Vagina (tissue), 2 donors: ENCODE results near the gene MPP2.

Source experiments
- CTCF ChIP-seq, 3 experiments: fragments of 450-650 bp in 2 of 3; fragments of 200-600 bp in 1 of 3; sonication (generic) in 1 of 3; IDR thresholded peaks; one replicate each; pipeline ENCODE4 v1.5.1; 2017 to 2019; ENCODE audit warnings: antibody characterized with exemption in 3 of 3, mild to moderate bottlenecking in 2 of 3, moderate library complexity in 2 of 3
- POLR2AphosphoS5 ChIP-seq, 2 donors: sonication (generic); formaldehyde crosslinking; IDR thresholded peaks; one replicate each; pipeline ENCODE4 v1.9.0; 2017; ENCODE audit warnings: antibody characterized with exemption in 2 of 2, mild to moderate bottlenecking in 2 of 2, low read depth in 1 of 2; ENCODE audit not compliant: insufficient read depth in 1 of 2

- TF ChIP-seq CTCF (IDR thresholded peaks at IDR 0.05) (no peak), POLR2AphosphoS5 (IDR thresholded peaks at IDR 0.05; ENCODE audit: insufficient read depth in 1 of 2, low read depth in 1 of 2) (no peak)
These were observed 61.6 kb downstream of the MPP2 start for GRCh38 chr17:43845766-43846165.
